Smooth muscle cell (in vitro differentiated cells): Measurements from ENCODE around the gene PTH1R. TPM values are rescaled to one million over a fixed set of nuclear protein-coding genes. Genes with fewer than 3 reads are reported as not detected.

Experiments
- DNase-seq: peaks from one replicate; lab custom pipeline; 2025; ENCODE audit not compliant: unreplicated experiment; lab: John Stamatoyannopoulos, UW
- H2AFZ ChIP-seq: fragments of 200-600 bp; sonication (generic); 2 replicates; pipeline ENCODE4 v1.6.0; 2016; ENCODE audit warnings: antibody characterized with exemption, low read depth, mild to moderate bottlenecking
- H3F3A ChIP-seq: fragments of 200-600 bp; sonication (generic); 2 replicates; pipeline ENCODE4 v1.6.0; 2017; ENCODE audit warnings: antibody characterized with exemption, low read depth
- H3K27ac ChIP-seq: fragments of 200-600 bp; sonication (generic); 2 replicates; pipeline ENCODE4 v1.5.1; 2016; ENCODE audit warnings: low read depth, mild to moderate bottlenecking
- H3K27me3 ChIP-seq: fragments of 200-600 bp; sonication (generic); 2 replicates; pipeline ENCODE4 v1.6.1; 2016; ENCODE audit warnings: low read depth, mild to moderate bottlenecking
- H3K36me3 ChIP-seq: fragments of 200-600 bp; sonication (generic); 2 replicates; pipeline ENCODE4 v1.5.1; 2016; ENCODE audit warnings: low read depth
- H3K4me1 ChIP-seq: fragments of 200-600 bp; sonication (generic); 2 replicates; pipeline ENCODE4 v1.5.1; 2016; ENCODE audit warnings: low read depth
- H3K4me2 ChIP-seq: fragments of 200-600 bp; sonication (generic); 2 replicates; pipeline ENCODE4 v1.6.0; 2016; ENCODE audit warnings: mild to moderate bottlenecking
- H3K4me3 ChIP-seq: fragments of 200-600 bp; sonication (generic); 2 replicates; pipeline ENCODE4 v1.5.1; 2016; ENCODE audit warnings: mild to moderate bottlenecking
- H3K79me2 ChIP-seq: fragments of 200-600 bp; sonication (generic); 2 replicates; pipeline ENCODE4 v1.6.0; 2016; ENCODE audit warnings: low read depth, mild to moderate bottlenecking
- H3K9ac ChIP-seq: fragments of 200-600 bp; sonication (generic); 2 replicates; pipeline ENCODE4 v1.6.0; 2016; ENCODE audit warnings: low read depth
- H3K9me3 ChIP-seq: fragments of 200-600 bp; sonication (generic); replicated peaks from 2 replicates; pipeline ENCODE4 v1.5.1; 2016; ENCODE audit warnings: low read depth
- H4K20me1 ChIP-seq: fragments of 200-600 bp; sonication (generic); 2 replicates; pipeline ENCODE4 v1.6.0; 2016; ENCODE audit warnings: low read depth
- WGBS: methylation state at CpG from one replicate; pipeline ENCODE4 v1.1.7; 2016; ENCODE audit warnings: low lambda C conversion rate; 5-methylcytosine and 5-hydroxymethylcytosine counted together
- polyA plus RNA-seq: library from polyadenylated mRNA; unstranded; fragments of >200 nt; fragmentation: Nextera tagmentation; extraction: Ambion mirVana; gene quantifications from 2 replicates; pipeline ENCODE4 v1.2.1, GENCODE V29; 2016
- total RNA-seq: library from RNA; depleted of rRNA; stranded (reverse); fragments of >200 nt; gene quantifications from 2 replicates; pipeline ENCODE4 v1.2.3, GENCODE V29; 2014
- TF ChIP-seq, protein P1 (sequence below): fragments of 200-600 bp; sonication (generic); IDR thresholded peaks from 2 replicates; pipeline ENCODE4 v1.5.1; 2017; ENCODE audit warnings: borderline replicate concordance, mild to moderate bottlenecking, antibody characterized with exemption; ENCODE audit not compliant: insufficient read depth, poor library complexity, severe bottlenecking

PTH1R gene
- total and polyA plus RNA-seq, 2 experiments from 2014 or later: 17.7 to 50.6 TPM

DNA sequence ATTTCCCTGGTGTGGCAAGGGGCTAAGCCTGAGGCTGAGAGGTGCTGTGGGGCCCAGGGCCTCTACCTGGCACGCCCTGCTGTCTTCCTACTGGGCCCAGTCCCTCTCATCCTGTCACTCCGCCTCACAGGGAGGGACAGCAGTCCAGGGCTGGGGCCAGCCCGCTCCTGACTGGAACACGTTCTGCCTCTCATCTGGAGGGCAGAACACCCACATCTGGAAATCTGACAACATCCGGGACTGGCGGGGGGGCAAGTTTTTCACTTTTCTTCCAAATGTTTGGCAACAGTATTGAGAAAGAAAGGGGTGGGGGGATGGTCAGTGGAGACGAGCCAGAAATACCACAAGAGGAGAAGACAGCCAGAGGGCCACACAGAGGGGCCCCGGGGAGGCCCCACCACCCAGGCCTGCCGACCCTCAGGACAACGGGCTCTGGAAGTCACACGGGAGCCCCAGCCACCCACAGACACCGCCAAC, 12.5 kb upstream of the PTH1R start:
- WGBS: 58% methylated on average over 12 of the region's 12 CpGs
- H3K4me3 ChIP-seq: no peak overlapping the region
- no peaks in the 10 kb centered on the region for H3K4me1 ChIP-seq
- H4K20me1 ChIP-seq: no peaks in the 10 kb centered on the region
- H3K9me3 ChIP-seq: no peaks in the 10 kb centered on the region
- H3K27ac ChIP-seq: no peak overlapping the region
- H3K4me2 ChIP-seq: peak overlapping the region; percentile 40
- no peaks in the 10 kb centered on the region for H3F3A ChIP-seq
- DNase-seq: no peak
- H3K36me3 ChIP-seq: no peaks in the 10 kb centered on the region
- no peaks in the 10 kb centered on the region for H3K79me2 ChIP-seq
- TF ChIP-seq, protein P1, sequence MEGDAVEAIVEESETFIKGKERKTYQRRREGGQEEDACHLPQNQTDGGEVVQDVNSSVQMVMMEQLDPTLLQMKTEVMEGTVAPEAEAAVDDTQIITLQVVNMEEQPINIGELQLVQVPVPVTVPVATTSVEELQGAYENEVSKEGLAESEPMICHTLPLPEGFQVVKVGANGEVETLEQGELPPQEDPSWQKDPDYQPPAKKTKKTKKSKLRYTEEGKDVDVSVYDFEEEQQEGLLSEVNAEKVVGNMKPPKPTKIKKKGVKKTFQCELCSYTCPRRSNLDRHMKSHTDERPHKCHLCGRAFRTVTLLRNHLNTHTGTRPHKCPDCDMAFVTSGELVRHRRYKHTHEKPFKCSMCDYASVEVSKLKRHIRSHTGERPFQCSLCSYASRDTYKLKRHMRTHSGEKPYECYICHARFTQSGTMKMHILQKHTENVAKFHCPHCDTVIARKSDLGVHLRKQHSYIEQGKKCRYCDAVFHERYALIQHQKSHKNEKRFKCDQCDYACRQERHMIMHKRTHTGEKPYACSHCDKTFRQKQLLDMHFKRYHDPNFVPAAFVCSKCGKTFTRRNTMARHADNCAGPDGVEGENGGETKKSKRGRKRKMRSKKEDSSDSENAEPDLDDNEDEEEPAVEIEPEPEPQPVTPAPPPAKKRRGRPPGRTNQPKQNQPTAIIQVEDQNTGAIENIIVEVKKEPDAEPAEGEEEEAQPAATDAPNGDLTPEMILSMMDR: no peak
- no peak overlapping the region for H2AFZ ChIP-seq
- H3K9ac ChIP-seq: no peak overlapping the region
- no peaks in the 10 kb centered on the region for H3K27me3 ChIP-seq

DNA sequence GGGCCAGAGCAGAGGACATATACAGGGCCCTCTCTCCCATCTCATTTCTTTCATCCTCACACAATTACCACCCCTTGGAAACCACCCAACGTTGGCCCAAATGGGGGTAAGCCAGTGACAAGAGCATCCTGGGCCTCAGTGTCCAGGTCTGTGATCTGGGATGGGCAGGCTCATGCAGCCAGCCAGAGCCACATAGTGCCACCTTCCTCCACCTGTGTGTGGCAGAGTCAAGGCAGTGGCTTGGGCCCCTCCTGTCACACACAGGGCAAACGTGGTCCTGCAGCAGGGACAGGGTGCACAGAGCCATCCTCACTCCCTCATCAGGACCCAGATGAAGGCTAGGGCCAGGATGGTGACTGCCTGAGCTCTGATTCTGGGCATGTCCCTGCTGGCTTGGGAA, 12.0 kb upstream of the PTH1R start:
- H3K9ac ChIP-seq: no peak overlapping the region
- no peaks in the 10 kb centered on the region for H3K36me3 ChIP-seq
- TF ChIP-seq, protein P1: no peak
- H3K79me2 ChIP-seq: no peaks in the 10 kb centered on the region
- no peak overlapping the region for H3K27ac ChIP-seq
- no peaks in the 10 kb centered on the region for H3F3A ChIP-seq
- no peak overlapping the region for H3K4me3 ChIP-seq
- no peaks in the 10 kb centered on the region for H3K4me1 ChIP-seq
- DNase-seq: no peak
- WGBS: 88% methylated on average over 2 of the region's 2 CpGs
- H3K4me2 ChIP-seq: no peak overlapping the region
- H3K9me3 ChIP-seq: no peaks in the 10 kb centered on the region
- H2AFZ ChIP-seq: no peak overlapping the region
- H3K27me3 ChIP-seq: no peaks in the 10 kb centered on the region
- H4K20me1 ChIP-seq: no peaks in the 10 kb centered on the region

DNA sequence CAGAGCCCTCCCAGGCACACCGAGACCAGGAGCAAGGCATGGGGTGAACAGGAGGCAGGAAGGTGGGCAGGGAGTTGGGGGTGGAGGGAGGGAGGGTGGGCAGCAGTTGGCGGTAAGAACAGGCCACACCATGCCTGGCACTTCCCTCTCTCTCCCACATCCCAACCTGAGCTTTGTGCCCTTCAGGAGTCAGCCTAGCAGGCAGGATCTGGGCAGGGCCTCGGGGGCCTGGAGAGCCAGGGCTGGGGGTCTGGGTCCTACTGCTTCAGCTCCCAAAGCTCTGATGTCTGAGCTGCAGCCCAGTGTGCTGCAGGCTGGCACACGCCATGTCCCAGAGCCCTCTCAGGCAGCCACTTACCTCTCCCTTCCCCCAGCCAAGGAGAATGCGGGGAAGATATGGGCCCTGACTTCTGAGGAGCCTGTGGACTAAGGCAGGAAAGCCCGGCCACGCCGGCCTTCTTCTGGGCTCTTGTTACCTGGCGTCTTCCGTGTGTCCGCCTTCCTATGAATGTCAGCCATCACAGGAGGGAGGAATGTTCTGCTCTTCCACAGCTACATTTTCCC, 11.4 kb upstream of the PTH1R start:
- TF ChIP-seq, protein P1: no peak
- Histone ChIP-seq H3K27ac (no peak overlapping the region), H3K9ac (no peak overlapping the region), H3K27me3 (no peaks in the 10 kb centered on the region), H3K79me2 (no peaks in the 10 kb centered on the region), H3K36me3 (no peaks in the 10 kb centered on the region), H4K20me1 (no peaks in the 10 kb centered on the region), H3F3A (no peaks in the 10 kb centered on the region), H3K9me3 (no peaks in the 10 kb centered on the region), H2AFZ (no peak overlapping the region), H3K4me3 (no peak overlapping the region), H3K4me2 (no peak overlapping the region), H3K4me1 (no peaks in the 10 kb centered on the region)
- DNase-seq: no peak
- WGBS: 85% methylated on average over 11 of the region's 11 CpGs
